Mesendoderm (in vitro differentiated cells): ENCODE measurements around the gene MUC22.

Experiments used
- DNase-seq: peaks from one replicate; pipeline ENCODE4 v3.0.0; 2013
- H2AK5ac ChIP-seq: 2 replicates; pipeline ENCODE4 v1.6.1; 2013; ENCODE audit warnings: low read length, inconsistent platforms
- H2BK120ac ChIP-seq: 2 replicates; pipeline ENCODE4 v1.6.1; 2013; ENCODE audit warnings: low read depth, mild to moderate bottlenecking, low read length, moderate library complexity, mixed read lengths
- H2BK15ac ChIP-seq: replicated peaks from 2 replicates; pipeline ENCODE4 v1.6.1; 2013; ENCODE audit warnings: low read depth, mild to moderate bottlenecking, moderate library complexity
- H2BK5ac ChIP-seq: 2 replicates; pipeline ENCODE4 v1.6.1; 2013; ENCODE audit warnings: low read length, inconsistent platforms
- H3K18ac ChIP-seq: 2 replicates; pipeline ENCODE4 v1.6.1; 2013; ENCODE audit warnings: mild to moderate bottlenecking, low read length, mixed read lengths
- H3K23ac ChIP-seq: one replicate; pipeline ENCODE4 v1.6.1; 2013; ENCODE audit warnings: low read length
- H3K27ac ChIP-seq: 2 replicates; pipeline ENCODE4 v1.5.1; 2013; ENCODE audit warnings: low read depth, mild to moderate bottlenecking, inconsistent platforms, low read length, moderate library complexity
- H3K27me3 ChIP-seq: 2 replicates; pipeline ENCODE4 v1.6.1; 2013; ENCODE audit warnings: low read length, control low read depth, mild to moderate bottlenecking, inconsistent platforms; ENCODE audit not compliant: insufficient read depth, poor library complexity
- H3K36me3 ChIP-seq: 2 replicates; pipeline ENCODE4 v1.6.1; 2013; ENCODE audit warnings: low read length, inconsistent platforms; ENCODE audit not compliant: control insufficient read depth, insufficient read depth
- H3K4ac ChIP-seq: one replicate; pipeline ENCODE4 v1.6.1; 2013; ENCODE audit warnings: low read depth, mild to moderate bottlenecking, low read length, moderate library complexity
- H3K4me1 ChIP-seq: 2 replicates; pipeline ENCODE4 v1.6.1; 2013; ENCODE audit warnings: low read depth, low read length, inconsistent platforms; ENCODE audit not compliant: control insufficient read depth
- H3K4me2 ChIP-seq: 2 replicates; pipeline ENCODE4 v1.6.1; 2013; ENCODE audit warnings: low read length
- H3K4me3 ChIP-seq: 2 replicates; pipeline ENCODE4 v1.5.1; 2013; ENCODE audit warnings: mild to moderate bottlenecking, low read length
- H3K56ac ChIP-seq: one replicate; pipeline ENCODE4 v1.6.1; 2013; ENCODE audit warnings: low read length
- H3K79me1 ChIP-seq: 2 replicates; pipeline ENCODE4 v1.6.1; 2013; ENCODE audit warnings: low read length, inconsistent platforms
- H3K79me2 ChIP-seq: 2 replicates; pipeline ENCODE4 v1.6.1; 2013; ENCODE audit warnings: mild to moderate bottlenecking, low read length; ENCODE audit not compliant: control insufficient read depth, insufficient read depth
- H3K9ac ChIP-seq: 2 replicates; pipeline ENCODE4 v1.6.1; 2013; ENCODE audit warnings: low read length, inconsistent platforms
- H4K5ac ChIP-seq: one replicate; pipeline ENCODE4 v1.6.1; 2013; ENCODE audit warnings: low read length
- H4K8ac ChIP-seq: one replicate; pipeline ENCODE4 v1.6.1; 2013; ENCODE audit warnings: low read depth, mild to moderate bottlenecking, control low read depth, low read length, moderate library complexity
- WGBS: extraction: QIAGEN DNeasy Blood & Tissue Kit; methylation state at CpG from one replicate; pipeline ENCODE4 v1.1.7; 2013; ENCODE audit warnings: low lambda C conversion rate, missing lambda C conversion rate; ENCODE audit not compliant: insufficient coverage; ENCODE audit errors: extremely low coverage; 5-methylcytosine and 5-hydroxymethylcytosine counted together

Gene MUC22

DNA sequence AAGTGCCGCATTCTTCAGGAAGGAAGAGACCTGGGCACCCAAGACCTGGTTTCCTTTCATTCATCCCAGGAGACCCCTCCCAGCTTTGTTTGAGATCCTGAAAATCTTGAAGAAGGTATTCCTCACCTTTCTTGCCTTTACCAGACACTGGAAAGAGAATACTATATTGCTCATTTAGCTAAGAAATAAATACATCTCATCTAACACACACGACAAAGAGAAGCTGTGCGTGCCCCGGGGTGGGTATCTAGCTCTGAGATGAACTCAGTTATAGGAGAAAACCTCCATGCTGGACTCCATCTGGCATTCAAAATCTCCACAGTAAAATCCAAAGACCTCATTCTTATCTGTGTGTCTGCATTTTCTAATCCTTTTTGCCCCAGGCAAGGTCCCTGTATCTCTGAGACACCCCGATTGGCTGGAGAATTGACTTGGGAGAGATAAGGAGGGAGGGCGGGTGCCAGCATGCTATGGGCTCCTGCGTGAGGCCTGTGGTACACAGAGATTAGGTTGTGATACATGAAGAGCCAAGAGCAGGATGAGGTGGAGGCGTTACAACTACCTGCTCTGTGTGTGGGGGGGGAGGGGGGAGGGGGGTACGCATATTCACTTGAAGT lies 22.0 kb upstream of the MUC22 start:
- H3K27me3 ChIP-seq = no peaks in the 10 kb centered on the region
- H2AK5ac ChIP-seq = no peak overlapping the region
- no peaks in the 10 kb centered on the region for H3K79me1 ChIP-seq
- H3K23ac ChIP-seq = no peak overlapping the region
- H4K5ac ChIP-seq = no peak overlapping the region
- no peak overlapping the region for H3K56ac ChIP-seq
- no peak overlapping the region for H3K4me2 ChIP-seq
- no peak overlapping the region for H4K8ac ChIP-seq
- H3K18ac ChIP-seq = no peak overlapping the region
- WGBS = no CpG with 5 or more reads among the region's 9 CpGs
- no peak overlapping the region for H3K4me3 ChIP-seq
- H3K4ac ChIP-seq = no peak overlapping the region
- H2BK15ac ChIP-seq = no peak overlapping the region
- H3K36me3 ChIP-seq = no peaks in the 10 kb centered on the region
- H2BK5ac ChIP-seq = no peak overlapping the region
- H3K27ac ChIP-seq = no peak overlapping the region
- no peak overlapping the region for H3K9ac ChIP-seq
- peaks cover 6% of the 10 kb centered on the region for H3K4me1 ChIP-seq
- no peak overlapping the region for H2BK120ac ChIP-seq
- DNase-seq = peak; percentile 81
- H3K79me2 ChIP-seq = no peaks in the 10 kb centered on the region

GRCh38 chr6:30990422-30991086 lies 19.7 kb upstream of the MUC22 start:
- Histone ChIP-seq H2BK120ac (no peak overlapping the region), H3K4me3 (no peak overlapping the region), H3K9ac (no peak overlapping the region), H3K79me1 (no peaks in the 10 kb centered on the region), H2AK5ac (no peak overlapping the region), H2BK5ac (no peak overlapping the region), H3K18ac (no peak overlapping the region), H3K79me2 (no peaks in the 10 kb centered on the region), H3K36me3 (no peaks in the 10 kb centered on the region), H3K23ac (no peak overlapping the region), H3K27ac (no peak overlapping the region), H3K4me2 (no peak overlapping the region), H3K27me3 (no peaks in the 10 kb centered on the region), H3K4ac (no peak overlapping the region), H4K5ac (no peak overlapping the region), H4K8ac (no peak overlapping the region), H3K56ac (no peak overlapping the region), H3K4me1 (peaks cover 6% of the 10 kb centered on the region), H2BK15ac (no peak overlapping the region)
- no peak for DNase-seq
- WGBS = no CpG with 5 or more reads among the region's 8 CpGs

DNA sequence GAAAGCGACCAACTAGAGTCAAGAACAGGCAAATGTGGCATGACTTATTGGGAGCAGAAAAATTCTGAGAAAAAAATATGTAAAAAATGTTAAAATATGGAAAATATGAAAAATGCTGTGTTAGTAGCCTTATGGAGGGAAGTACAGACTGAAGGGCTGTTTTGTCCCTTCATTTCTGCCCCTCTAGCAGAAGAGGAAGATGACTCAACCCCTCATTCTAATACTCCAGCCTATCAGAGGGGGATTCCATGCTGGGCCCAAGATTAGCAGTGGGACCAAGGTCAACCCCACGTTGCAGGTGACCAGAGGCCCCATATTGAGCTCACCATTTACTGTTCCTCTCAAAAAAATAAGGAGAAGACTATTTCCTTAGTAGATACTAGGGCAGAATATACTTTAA lies 18.4 kb upstream of the MUC22 start:
- DNase-seq = no peak
- H3K27ac ChIP-seq = no peak overlapping the region
- peaks cover 6% of the 10 kb centered on the region for H3K4me1 ChIP-seq
- H2BK5ac ChIP-seq = no peak overlapping the region
- H4K5ac ChIP-seq = no peak overlapping the region
- no peaks in the 10 kb centered on the region for H3K27me3 ChIP-seq
- H3K56ac ChIP-seq = no peak overlapping the region
- H2BK15ac ChIP-seq = no peak overlapping the region
- H3K23ac ChIP-seq = no peak overlapping the region
- no peaks in the 10 kb centered on the region for H3K79me2 ChIP-seq
- WGBS = no CpG with 5 or more reads among the region's 2 CpGs
- H2AK5ac ChIP-seq = no peak overlapping the region
- H3K79me1 ChIP-seq = no peaks in the 10 kb centered on the region
- no peaks in the 10 kb centered on the region for H3K36me3 ChIP-seq
- H4K8ac ChIP-seq = no peak overlapping the region
- H3K9ac ChIP-seq = no peak overlapping the region
- H3K4me2 ChIP-seq = no peak overlapping the region
- no peak overlapping the region for H3K18ac ChIP-seq
- H2BK120ac ChIP-seq = no peak overlapping the region
- H3K4ac ChIP-seq = no peak overlapping the region
- H3K4me3 ChIP-seq = no peak overlapping the region

DNA sequence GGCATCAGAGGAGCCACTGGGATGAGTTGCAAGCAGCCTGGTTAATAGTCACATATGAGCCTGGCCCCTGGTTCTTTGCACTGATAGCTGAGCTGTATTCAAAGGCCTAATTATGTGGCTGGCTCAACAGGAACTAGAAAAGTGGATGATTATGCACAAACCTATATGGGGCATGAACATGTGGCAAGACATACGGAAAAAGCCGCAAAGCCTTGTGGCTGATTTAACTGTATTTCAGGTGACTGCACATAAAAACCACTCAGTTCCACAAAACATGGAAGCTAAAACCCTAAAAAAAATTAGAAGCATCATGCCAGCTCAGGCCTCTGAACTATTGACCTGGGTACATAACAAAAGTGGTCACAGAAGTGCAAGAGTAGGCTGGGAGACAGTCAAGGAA lies 13.0 kb upstream of the MUC22 start:
- Histone ChIP-seq H3K4me2 (no peak overlapping the region), H3K79me2 (no peaks in the 10 kb centered on the region), H4K5ac (no peak overlapping the region), H3K27me3 (no peaks in the 10 kb centered on the region), H3K23ac (no peak overlapping the region), H3K4me1 (no peaks in the 10 kb centered on the region), H3K4ac (no peak overlapping the region), H3K27ac (no peak overlapping the region), H3K4me3 (no peak overlapping the region), H3K79me1 (no peaks in the 10 kb centered on the region), H2BK15ac (no peak overlapping the region), H2BK5ac (no peak overlapping the region), H3K9ac (no peak overlapping the region), H3K36me3 (no peaks in the 10 kb centered on the region), H3K18ac (no peak overlapping the region), H4K8ac (no peak overlapping the region), H3K56ac (no peak overlapping the region), H2BK120ac (no peak overlapping the region), H2AK5ac (no peak overlapping the region)
- no peak for DNase-seq
- no CpG with 5 or more reads among the region's 2 CpGs for WGBS

DNA sequence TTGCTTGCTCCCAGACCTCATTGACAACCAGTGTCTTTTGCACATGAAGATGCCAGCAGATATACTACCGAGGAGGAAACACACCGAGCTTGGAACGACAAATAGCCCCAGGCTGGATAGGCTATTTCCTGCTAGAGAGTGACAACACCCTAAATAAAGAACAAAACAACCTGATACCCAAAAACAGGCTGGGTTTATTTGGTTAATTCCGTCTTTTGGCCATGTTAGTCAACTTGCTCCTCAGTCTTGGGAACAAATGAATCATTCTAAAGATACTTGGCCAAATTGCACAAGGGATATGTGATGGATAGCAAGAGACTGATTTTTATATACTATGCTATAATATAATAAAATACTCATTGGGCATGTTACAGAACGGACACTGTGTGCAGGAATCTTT lies 11.5 kb upstream of the MUC22 start:
- H3K27me3 ChIP-seq = no peaks in the 10 kb centered on the region
- H3K9ac ChIP-seq = no peak overlapping the region
- no peak overlapping the region for H2AK5ac ChIP-seq
- H2BK120ac ChIP-seq = no peak overlapping the region
- WGBS = no CpG with 5 or more reads among the region's 5 CpGs
- H3K4ac ChIP-seq = no peak overlapping the region
- H3K4me3 ChIP-seq = no peak overlapping the region
- H2BK15ac ChIP-seq = no peak overlapping the region
- no peak overlapping the region for H2BK5ac ChIP-seq
- DNase-seq = no peak
- no peak overlapping the region for H3K18ac ChIP-seq
- no peak overlapping the region for H3K56ac ChIP-seq
- H3K23ac ChIP-seq = no peak overlapping the region
- no peaks in the 10 kb centered on the region for H3K36me3 ChIP-seq
- H4K5ac ChIP-seq = no peak overlapping the region
- H3K79me2 ChIP-seq = no peaks in the 10 kb centered on the region
- H3K4me2 ChIP-seq = no peak overlapping the region
- H3K79me1 ChIP-seq = no peaks in the 10 kb centered on the region
- no peak overlapping the region for H4K8ac ChIP-seq
- no peak overlapping the region for H3K27ac ChIP-seq
- no peaks in the 10 kb centered on the region for H3K4me1 ChIP-seq
